HG02938 (cell line): ENCODE data around the gene CCT3.
"Not testable (repeated sequence)": the region's sequence is repeated elsewhere in the genome, so short reads cannot be mapped to it uniquely, and the experiment has no call there.

Experiments
- ATAC-seq: cut with Tn5 transposase; IDR thresholded peaks from one replicate; pipeline ENCODE4 v1.9.1; 2021; ENCODE audit warnings: mild to moderate bottlenecking, moderate library complexity; ENCODE audit not compliant: unreplicated experiment

CCT3 gene

GRCh38 chr1:156337052-156337887 lies 822 bp downstream of the CCT3 start:
- ATAC-seq: no peak

- no peak for ATAC-seq
Measured at GRCh38 chr1:156336242-156336641, 1.9 kb downstream of the CCT3 start.

GRCh38 chr1:156323179-156323578 lies 14.9 kb downstream of the CCT3 start:
- not testable (repeated sequence) for ATAC-seq

- ATAC-seq: no peak
Measured at GRCh38 chr1:156320560-156320959, 17.5 kb downstream of the CCT3 start.

- no peak for ATAC-seq
Measured at GRCh38 chr1:156319664-156320063, 18.4 kb downstream of the CCT3 start.

- no peak for ATAC-seq
Measured at GRCh38 chr1:156316909-156317308, 21.2 kb downstream of the CCT3 start.

GRCh38 chr1:156310962-156311361 lies 27.1 kb downstream of the CCT3 start:
- ATAC-seq: no peak

- ATAC-seq: no peak
Measured at GRCh38 chr1:156308078-156308477, 30.0 kb downstream of the CCT3 start.

GRCh38 chr1:156305215-156305614 lies 32.9 kb downstream of the CCT3 start:
- no peak for ATAC-seq

GRCh38 chr1:156303241-156303640 lies 34.9 kb downstream of the CCT3 start:
- ATAC-seq: no peak

GRCh38 chr1:156298852-156299357 lies 39.2 kb downstream of the CCT3 start, which contains the start of gene VHLL:
TSS of gene VHLL (minus strand) at chr1:156299307. CDS start at chr1:156299189, 118 bp downstream.
- no peak for ATAC-seq

GRCh38 chr1:156295391-156295947 lies 42.6 kb downstream of the CCT3 start, which contains the start of gene GLMP:
TSS of gene GLMP (minus strand) at chr1:156295679. CDS start at chr1:156295645, 34 bp downstream.
- no peak for ATAC-seq

- no peak for ATAC-seq
Measured at GRCh38 chr1:156293895-156294294, 44.2 kb downstream of the CCT3 start.

GRCh38 chr1:156293098-156293434 lies 45.0 kb downstream of the CCT3 start:
- no peak for ATAC-seq

- ATAC-seq: no peak
Measured at GRCh38 chr1:156291226-156292061, 46.6 kb downstream of the CCT3 start.

GRCh38 chr1:156289857-156290256 lies 48.2 kb downstream of the CCT3 start:
- no peak for ATAC-seq

- no peak for ATAC-seq
Measured at GRCh38 chr1:156286061-156286460, 52.0 kb downstream of the CCT3 start.

GRCh38 chr1:156285437-156285836 lies 52.7 kb downstream of the CCT3 start:
- no peak for ATAC-seq

GRCh38 chr1:156284757-156285156 lies 53.3 kb downstream of the CCT3 start:
- ATAC-seq: no peak

- no peak for ATAC-seq
Measured at GRCh38 chr1:156284112-156284511, 54.0 kb downstream of the CCT3 start, which contains the start of gene TMEM79. TSS of gene TMEM79 (plus strand) at chr1:156284325. CDS start at chr1:156285227, 902 bp downstream.

- no peak for ATAC-seq
Measured at GRCh38 chr1:156283521-156283920, 54.6 kb downstream of the CCT3 start.
